AG04449 (cell line): ENCODE results near the gene TP73.

Source experiments
- CTCF ChIA-PET: fragments of 350-600 bp; formaldehyde crosslinking; extraction: SDS; loops from one replicate; lab custom pipeline; 2021; ENCODE audit warnings: antibody characterized with exemption; lab: Yijun Ruan, JAX
- POLR2A ChIA-PET: fragments of 400-600, 350-600 bp; formaldehyde crosslinking; extraction: SDS; loops from one replicate; lab custom pipeline; 2020; ENCODE audit warnings: antibody characterized with exemption, inconsistent platforms; lab: Yijun Ruan, JAX
- DNase-seq: peaks from one replicate; pipeline ENCODE4 v3.0.0-alpha.2; 2010; ENCODE audit warnings: low read depth, low spot score
- H3K4me3 ChIP-seq: 2 replicates; pipeline ENCODE4 v1.5.1; 2011; ENCODE audit warnings: low read depth, mild to moderate bottlenecking, control low read depth, low read length
- TF ChIP-seq, protein P1 (sequence below): IDR thresholded peaks from one replicate; pipeline ENCODE4 v1.5.1; 2011; ENCODE audit warnings: mild to moderate bottlenecking, moderate library complexity, low read length, control low read depth, inconsistent platforms; ENCODE audit not compliant: insufficient read depth; ENCODE audit errors: missing control alignments

Gene TP73

DNA sequence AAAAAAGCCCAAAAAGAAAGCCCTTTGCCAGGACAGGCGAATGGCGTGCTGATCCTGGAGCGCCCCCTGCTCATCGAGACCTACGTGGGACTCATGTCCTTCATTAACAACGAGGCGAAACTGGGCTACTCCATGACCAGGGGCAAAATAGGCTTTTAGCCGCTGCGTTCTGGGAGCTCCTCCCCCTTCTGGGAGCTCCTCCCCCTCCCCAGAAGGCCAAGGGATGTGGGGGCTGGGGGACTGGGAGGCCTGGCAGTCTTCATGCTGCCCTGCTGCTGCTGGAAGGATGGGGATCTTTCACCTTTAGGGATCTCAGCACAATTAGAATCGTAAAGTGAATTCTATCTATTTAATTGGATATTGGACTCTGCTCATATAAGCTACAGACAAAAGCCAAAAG is 23.9 kb upstream of the TP73 start:
- ChIA-PET POLR2A (no interaction called here), CTCF (interaction anchor here (0.8 to 7.0 kb wide), 7 partner anchors 9 to 175 kb away, joined by 3 to 43 read pairs (median 4); partner anchors contain the start of gene WRAP73)
- H3K4me3 ChIP-seq, result no peak overlapping the region
- no peak for DNase-seq
- TF ChIP-seq, protein P1, sequence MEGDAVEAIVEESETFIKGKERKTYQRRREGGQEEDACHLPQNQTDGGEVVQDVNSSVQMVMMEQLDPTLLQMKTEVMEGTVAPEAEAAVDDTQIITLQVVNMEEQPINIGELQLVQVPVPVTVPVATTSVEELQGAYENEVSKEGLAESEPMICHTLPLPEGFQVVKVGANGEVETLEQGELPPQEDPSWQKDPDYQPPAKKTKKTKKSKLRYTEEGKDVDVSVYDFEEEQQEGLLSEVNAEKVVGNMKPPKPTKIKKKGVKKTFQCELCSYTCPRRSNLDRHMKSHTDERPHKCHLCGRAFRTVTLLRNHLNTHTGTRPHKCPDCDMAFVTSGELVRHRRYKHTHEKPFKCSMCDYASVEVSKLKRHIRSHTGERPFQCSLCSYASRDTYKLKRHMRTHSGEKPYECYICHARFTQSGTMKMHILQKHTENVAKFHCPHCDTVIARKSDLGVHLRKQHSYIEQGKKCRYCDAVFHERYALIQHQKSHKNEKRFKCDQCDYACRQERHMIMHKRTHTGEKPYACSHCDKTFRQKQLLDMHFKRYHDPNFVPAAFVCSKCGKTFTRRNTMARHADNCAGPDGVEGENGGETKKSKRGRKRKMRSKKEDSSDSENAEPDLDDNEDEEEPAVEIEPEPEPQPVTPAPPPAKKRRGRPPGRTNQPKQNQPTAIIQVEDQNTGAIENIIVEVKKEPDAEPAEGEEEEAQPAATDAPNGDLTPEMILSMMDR, result no peak

DNA sequence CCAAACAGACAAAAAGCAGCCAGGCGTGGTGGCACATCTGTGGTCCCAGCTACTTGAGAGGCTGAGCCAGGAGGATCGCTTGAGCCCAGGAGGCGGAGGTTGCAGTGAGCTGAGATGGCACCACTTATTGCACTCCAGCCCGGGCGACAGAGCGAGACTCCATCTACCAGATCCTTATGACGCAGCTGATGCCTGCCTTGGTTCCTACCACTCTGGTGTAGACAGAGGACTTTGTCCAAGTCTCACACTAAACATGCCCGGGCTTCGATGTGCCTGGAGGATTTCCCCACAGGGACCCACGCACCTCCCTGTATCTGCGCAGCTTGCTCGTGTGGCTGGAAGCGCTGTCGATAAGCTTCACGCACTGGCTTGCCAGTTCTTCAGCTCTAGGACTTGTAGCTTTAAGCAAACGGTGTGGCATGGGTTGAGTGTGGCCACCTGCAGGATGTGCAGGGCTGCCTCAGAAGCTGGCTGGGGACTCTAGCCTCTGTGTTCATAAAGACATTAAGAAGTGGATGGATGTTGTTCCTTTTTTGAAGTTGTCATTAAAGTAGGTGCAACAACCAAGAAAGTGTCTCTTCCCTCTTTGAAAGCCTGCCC is 22.7 kb upstream of the TP73 start:
- POLR2A ChIA-PET, result interaction anchor here (1.0 kb wide), 1 partner anchor 20 kb away, joined by 3 read pairs; no protein-coding TSS in a partner anchor
- TF ChIP-seq, protein P1, result no peak
- H3K4me3 ChIP-seq, result no peak overlapping the region
- CTCF ChIA-PET, result interaction anchor here (1.0 to 7.0 kb wide), 7 partner anchors 10 to 177 kb away, joined by 3 to 43 read pairs (median 4); partner anchors contain the start of gene WRAP73
- no peak for DNase-seq

DNA sequence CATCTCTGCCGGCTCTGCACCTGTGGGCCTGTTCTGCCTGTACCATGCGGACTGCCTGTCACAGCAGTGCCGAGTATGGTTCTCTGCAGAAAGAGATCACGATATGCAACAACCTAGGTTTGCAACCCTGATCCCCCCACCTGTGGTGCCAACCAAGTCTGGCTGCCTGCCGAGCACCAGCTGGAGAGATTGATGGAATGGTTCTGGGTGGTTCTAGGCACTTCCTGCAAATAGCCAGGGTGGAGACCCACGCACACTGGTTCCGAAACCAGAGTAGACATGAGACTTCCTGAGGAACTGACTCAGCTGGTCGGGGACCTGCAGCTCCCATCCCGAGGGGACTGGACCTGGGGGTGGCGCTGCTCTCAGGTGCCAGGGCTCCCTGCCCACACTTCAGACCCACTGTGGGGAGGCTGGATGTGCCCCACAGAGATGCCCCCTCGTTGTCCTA is 22.1 kb upstream of the TP73 start:
- TF ChIP-seq, protein P1, result no peak
- no peak overlapping the region for H3K4me3 ChIP-seq
- CTCF ChIA-PET, result interaction anchor here (1.0 to 7.0 kb wide), 6 partner anchors 10 to 177 kb away, joined by 3 to 43 read pairs (median 4); partner anchors contain the start of gene WRAP73
- no peak for DNase-seq
- POLR2A ChIA-PET, result interaction anchor here (1.0 kb wide), 1 partner anchor 19 kb away, joined by 3 read pairs; no protein-coding TSS in a partner anchor

DNA sequence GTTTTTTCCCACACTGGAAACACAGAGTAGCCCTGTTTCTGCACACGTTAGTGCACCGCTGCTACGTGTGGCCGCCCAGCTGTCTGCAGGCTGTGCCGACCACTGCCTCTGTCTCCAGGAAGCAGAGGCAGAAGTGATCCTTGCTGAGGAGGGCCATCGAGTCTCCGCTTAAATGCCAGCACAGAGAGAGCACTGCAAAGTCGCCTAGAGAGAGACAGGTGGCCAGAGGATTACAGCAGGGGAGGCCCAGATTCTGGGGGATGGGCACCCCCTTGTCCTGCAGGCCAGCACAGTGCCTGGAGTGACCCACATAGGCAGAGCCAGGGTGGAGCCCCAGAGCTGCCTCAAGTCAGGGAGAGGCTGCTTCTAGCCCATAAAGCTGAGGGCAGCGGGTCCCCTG is 21.4 kb upstream of the TP73 start:
- CTCF ChIA-PET, result interaction anchor here (1.0 to 7.0 kb wide), 3 partner anchors 11 to 140 kb away, joined by 3 to 43 read pairs (median 5); no protein-coding TSS in a partner anchor
- DNase-seq, result no peak
- TF ChIP-seq, protein P1, result no peak

DNA sequence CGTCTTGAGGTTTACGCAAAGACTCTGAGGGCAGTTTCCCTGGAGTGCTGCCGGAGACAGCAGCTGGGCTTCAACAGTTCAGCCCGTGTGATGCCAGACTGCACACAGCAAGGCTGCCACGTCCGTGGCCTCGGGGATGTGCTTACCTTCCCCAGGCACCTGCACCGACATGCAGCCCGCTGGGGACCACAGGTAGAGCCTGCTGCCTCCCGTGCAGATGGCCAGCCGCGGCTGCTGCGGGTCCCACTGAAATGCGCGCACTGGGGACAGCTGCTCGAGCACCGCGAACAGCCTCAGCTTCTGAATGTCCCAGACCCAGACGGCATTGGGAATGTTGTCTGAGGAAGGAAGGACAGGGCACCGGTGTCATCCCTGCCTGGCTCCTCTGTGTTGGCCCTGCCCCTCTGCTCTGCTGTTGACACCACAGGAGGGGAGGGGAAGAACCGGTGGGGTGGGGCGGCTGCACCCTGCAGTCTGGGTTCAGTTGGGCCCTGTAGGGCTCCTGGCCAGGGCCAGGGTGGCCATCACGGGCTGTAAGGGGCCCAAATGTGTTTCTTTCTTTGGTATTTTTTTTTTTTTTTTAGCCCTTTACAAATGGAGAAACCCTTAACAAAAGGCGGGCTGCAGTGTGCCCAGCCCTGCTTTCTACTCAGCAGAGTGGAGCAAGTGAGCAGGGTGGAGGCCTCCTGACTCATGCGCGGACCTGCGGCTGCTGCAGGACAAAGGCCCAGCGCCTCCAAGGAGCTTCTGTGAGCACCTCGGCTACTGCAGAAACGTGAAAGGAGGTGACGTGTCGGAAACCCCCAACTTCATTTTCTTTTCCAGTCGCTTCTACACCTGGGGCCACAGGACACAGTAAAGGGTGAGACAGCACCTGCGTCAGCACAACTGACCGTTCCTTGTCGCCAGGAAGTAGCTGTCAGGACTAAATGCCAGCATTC is 20.7 kb upstream of the TP73 start:
- H3K4me3 ChIP-seq, result no peak overlapping the region
- ChIA-PET CTCF (interaction anchor here (1.6 to 7.0 kb wide), 2 partner anchors 12 to 179 kb away, joined by 5 to 43 read pairs; no protein-coding TSS in a partner anchor), POLR2A (no interaction called here)
- TF ChIP-seq, protein P1, result no peak
- no peak for DNase-seq

More for the DNA sequence above, 21.4 kb upstream of the TP73 start:
- H3K4me3 ChIP-seq, result no peak overlapping the region
- POLR2A ChIA-PET, result no interaction called here
